Stomach (tissue), 4 donors: ENCODE measurements around the gene PPM1K.

Experiments
- POLR2A ChIP-seq, 4 donors: fragments of 450-650 bp; IDR thresholded peaks; one replicate each; pipeline ENCODE4 v1.6.1; 2016; ENCODE audit warnings: antibody characterized with exemption in 4 of 4, control low read depth in 2 of 4, mild to moderate bottlenecking in 1 of 4, moderate library complexity in 1 of 4
- TF ChIP-seq, protein P1 (sequence below), 7 experiments: fragments of 450-650 bp in 4 of 7; fragments of 200-600 bp in 3 of 7; sonication (generic) in 3 of 7; IDR thresholded peaks; one replicate each; pipeline ENCODE4 v1.5.1; 2016 to 2019; ENCODE audit warnings: antibody characterized with exemption in 7 of 7, control low read depth in 2 of 7, mild to moderate bottlenecking in 1 of 7

DNA sequence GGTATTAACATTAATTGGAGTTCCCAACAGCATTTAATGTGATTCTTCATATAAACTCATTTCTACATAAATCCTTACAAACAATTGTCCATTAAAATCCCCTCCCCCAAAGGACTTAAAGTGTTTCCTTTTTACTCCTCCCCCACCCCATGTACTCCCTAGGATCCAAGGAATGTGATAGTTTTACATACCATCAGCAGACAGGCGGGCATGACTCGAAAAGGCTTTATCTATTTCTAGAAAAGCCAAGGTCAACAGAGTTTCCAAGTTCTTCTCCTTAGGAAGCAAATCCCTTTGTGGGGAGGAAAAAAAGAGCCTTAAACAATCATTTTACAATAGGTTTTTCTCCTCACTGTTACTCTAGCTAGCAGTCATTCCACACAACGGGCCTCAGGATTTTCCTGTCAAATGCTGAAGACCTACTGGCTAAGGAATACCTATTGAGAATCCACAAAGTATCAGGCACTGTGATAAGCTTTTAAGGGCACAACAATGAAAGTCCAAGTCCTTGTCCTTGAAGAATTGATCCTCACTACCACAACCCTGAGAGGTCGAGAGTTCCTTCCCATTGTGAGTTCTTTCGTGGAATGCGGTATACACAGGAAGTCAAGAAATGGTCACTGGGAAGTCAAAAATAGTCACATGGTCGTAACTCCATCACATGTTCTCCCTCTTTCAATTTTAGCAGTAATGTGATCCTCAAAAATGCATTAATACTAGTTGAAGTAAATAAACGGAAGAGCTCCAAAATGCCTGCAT, 7.2 kb downstream of the PPM1K start:
- TF ChIP-seq, protein P1, sequence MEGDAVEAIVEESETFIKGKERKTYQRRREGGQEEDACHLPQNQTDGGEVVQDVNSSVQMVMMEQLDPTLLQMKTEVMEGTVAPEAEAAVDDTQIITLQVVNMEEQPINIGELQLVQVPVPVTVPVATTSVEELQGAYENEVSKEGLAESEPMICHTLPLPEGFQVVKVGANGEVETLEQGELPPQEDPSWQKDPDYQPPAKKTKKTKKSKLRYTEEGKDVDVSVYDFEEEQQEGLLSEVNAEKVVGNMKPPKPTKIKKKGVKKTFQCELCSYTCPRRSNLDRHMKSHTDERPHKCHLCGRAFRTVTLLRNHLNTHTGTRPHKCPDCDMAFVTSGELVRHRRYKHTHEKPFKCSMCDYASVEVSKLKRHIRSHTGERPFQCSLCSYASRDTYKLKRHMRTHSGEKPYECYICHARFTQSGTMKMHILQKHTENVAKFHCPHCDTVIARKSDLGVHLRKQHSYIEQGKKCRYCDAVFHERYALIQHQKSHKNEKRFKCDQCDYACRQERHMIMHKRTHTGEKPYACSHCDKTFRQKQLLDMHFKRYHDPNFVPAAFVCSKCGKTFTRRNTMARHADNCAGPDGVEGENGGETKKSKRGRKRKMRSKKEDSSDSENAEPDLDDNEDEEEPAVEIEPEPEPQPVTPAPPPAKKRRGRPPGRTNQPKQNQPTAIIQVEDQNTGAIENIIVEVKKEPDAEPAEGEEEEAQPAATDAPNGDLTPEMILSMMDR (IDR thresholded peaks at IDR 0.05): no peak
- no peak for TF ChIP-seq POLR2A (IDR thresholded peaks at IDR 0.05)
